HTERT RPE-1 (cell line): Measurements from ENCODE around the gene SEMA3G.

Experiments
- in situ Hi-C: fragments of 300-500 bp; cut with MboI; formaldehyde crosslinking; loops from 4 replicates; pipeline ENCODE4 v1.14.3; 2020; ENCODE audit warnings: low sequenced_read_pairs

The SEMA3G gene

DNA sequence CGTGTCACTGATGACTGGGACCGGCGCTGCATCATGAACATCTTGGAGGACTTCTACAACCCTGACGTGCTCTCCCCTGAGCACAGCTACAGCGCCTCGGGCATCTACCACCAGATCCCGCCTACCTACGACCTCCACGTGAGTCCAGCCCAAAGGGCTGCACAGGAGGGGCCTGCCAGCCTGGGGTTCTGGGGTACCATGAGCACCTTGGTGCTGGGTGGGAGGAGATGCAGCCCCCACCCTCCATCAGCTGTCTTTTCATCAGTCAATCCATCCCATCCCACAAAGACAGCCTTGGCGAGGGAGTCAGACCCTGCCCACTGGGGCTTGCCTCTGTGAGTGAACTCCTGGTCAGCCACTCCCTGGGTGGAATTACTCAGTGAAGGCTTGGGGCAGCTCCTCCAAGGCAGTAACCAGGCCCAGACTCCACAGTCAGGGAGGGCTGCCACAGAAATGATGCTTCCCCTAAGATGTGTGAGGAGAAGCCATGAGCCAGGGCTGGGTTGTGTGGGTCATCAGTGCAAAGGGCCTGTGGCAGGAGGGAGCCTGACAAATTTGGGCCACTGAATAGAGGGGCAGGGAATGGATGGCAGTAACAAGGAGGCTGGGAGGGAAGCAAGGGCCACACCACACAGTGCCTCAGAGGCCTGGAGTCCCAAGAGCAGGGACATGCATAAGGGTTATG is 47.9 kb downstream of the SEMA3G start:
- in situ Hi-C loops: no loop called here

GRCh38 chr3:52396011-52396906 is 48.6 kb downstream of the SEMA3G start:
- in situ Hi-C loops: no loop called here

DNA sequence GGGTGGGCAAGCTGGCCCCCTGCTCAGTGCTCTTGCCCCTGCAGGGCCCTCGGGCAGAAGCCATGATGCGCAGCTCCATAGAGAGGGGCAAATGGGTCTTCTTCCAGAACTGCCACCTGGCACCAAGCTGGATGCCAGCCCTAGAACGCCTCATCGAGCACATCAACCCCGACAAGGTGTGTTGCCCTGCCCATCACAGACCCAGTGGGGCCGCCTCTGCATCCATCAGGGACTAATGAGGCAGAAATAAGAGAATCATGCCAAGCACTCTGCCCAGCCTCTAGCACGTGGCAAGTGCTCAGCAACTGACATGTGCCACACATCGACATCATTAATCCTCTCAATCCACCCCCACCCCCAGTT is 49.4 kb downstream of the SEMA3G start:
- in situ Hi-C loops: no loop called here

DNA sequence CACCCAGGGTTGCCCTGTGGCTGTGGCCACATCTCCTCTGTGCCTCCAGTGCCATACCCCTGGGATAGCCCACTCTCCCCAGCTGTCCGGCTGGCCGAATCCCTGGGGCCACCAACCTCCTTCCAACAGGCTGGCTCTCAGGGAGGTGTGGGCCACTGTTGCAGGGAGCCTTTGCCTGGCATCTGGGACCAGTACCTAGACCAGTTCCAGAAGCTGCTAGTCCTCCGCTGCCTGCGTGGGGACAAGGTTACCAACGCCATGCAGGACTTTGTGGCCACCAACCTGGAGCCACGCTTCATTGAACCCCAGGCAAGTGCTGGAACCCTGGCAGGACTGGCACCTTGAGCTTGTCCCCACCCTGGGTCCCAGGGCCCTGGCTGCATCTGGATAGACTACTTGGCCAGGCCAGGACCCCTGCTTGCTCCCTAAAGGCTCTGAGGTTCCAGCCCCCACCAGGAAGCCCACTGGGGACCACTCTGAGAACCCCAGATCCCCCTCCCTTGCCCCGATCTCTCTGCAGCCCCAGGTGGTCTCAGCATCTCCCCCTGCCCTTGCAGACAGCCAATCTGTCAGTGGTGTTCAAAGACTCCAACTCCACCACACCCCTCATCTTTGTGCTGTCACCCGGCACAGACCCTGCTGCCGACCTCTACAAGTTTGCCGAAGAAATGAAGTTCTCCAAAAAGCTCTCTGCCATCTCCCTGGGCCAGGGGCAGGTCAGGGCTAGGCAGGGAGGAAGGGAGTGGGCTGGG is 50.0 kb downstream of the SEMA3G start:
- in situ Hi-C loops: no loop called here

DNA sequence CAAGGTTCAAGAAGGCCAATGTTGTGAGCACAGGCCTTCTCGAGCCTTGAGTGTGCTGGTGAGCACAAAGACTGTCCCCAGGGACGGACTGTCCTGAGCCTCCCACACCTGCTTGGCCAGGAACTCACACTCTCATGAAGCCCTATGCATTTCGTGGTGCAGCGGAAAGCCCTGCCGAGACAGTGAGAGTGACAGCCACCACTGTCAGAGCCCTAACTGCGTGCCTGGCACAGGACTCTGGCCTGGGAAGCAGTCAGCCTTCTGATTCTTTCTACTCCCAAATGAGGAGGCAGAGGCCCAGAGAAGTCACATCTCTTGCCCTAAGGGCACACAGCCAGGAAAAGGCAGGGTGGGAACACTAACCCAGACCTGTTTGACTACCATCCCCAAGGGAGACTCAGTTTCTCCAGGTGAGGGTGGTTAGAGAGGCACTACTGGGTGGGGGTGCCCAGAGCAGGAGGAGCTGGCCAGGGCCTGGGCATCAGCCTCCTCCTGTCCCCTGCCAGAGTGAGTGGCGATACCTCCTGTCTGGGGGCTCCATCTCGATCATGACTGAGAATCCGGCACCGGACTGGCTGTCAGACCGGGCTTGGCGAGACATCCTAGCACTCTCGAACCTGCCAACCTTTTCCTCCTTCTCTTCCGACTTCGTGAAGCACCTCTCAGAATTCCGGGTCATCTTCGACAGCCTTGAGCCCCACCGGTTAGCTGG is 50.8 kb downstream of the SEMA3G start:
- in situ Hi-C loops: no loop called here

- in situ Hi-C loops: no loop called here
Measured at GRCh38 chr3:52393131-52393807, 51.6 kb downstream of the SEMA3G start.

GRCh38 chr3:52392216-52392930 is 52.5 kb downstream of the SEMA3G start:
- in situ Hi-C loops: no loop called here

GRCh38 chr3:52391096-52391495 is 53.8 kb downstream of the SEMA3G start:
- in situ Hi-C loops: no loop called here

DNA sequence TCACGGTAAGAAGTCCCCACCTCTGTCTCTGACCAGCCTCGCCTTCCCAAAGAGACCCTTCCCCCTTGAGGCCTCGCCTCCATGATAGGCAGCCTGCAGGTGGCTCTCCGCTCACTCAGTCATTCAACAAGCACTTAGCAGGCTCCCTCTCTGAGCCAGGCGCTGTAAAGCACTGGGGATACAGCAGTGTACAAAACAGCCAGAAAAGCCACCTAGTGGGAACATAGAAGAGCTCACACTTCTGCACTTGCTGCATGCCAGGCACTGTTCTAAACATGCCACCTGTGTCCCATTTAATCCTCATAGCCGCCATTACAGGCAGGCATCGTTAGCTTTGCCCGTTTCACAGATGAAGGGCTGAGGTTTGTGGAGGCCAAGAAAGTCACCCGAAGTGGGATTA is 56.0 kb downstream of the SEMA3G start:
- in situ Hi-C loops: no loop called here

- in situ Hi-C loops: no loop called here
Measured at GRCh38 chr3:52388348-52388821, 56.5 kb downstream of the SEMA3G start.

GRCh38 chr3:52387481-52387880 is 57.4 kb downstream of the SEMA3G start:
- in situ Hi-C loops: no loop called here

DNA sequence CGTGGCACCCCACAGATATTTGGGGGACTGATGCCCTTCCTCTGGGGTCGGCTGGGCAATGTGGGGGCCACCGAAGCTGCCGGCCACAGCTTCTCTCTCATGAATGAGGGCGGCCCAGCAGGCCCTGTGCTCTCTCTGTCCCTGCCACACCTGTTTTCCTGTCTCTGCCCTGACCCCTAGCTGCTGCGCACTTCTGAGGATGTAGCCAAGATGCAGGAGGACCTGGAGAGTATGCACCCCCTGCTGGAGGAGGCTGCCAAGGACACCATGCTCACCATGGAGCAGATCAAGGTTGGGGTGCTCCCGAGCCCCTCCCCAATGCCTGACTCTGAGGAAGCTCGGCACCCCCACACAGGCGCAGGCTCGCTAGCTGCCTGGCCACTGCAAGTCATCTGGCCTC is 59.7 kb downstream of the SEMA3G start:
- in situ Hi-C loops: no loop called here

- in situ Hi-C loops: no loop called here
Measured at GRCh38 chr3:52384019-52384761, 60.7 kb downstream of the SEMA3G start.

DNA sequence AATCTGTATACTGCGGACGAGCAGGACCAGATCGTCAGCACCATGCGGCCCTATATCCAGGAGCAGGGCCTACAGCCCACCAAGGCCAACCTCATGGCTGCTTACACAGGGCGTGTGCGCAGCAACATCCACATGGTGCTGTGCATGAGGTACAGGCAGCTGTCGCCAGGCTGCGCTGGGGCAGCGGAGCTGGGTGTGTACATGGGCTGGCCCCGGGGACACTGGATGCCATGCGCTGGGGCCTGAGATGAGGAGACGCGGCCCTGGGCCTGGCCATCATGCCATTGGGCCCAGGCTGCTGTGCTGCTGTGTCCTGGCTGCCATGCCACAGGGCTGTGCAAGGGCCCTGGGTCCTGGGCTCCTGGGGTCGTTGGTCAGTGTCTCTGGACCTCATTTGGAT is 61.5 kb downstream of the SEMA3G start:
- in situ Hi-C loops: no loop called here
